ENCODE results near the gene S100A12.

- TF ChIP-seq CTCF (IDR thresholded peaks at IDR 0.05; ENCODE audit: insufficient read depth, low read length) (no peak), POLR2AphosphoS5 (IDR thresholded peaks at IDR 0.05; ENCODE audit: low read depth) (no peak), REST (IDR thresholded peaks at IDR 0.05; ENCODE audit: insufficient replicate concordance, low read depth) (no peak)
Measured at GRCh38 chr1:153354515-153355193, 20.8 kb downstream of the S100A12 start.

All from HL-60 (cell line).